ENCODE measurements around the gene USF3. TPM values are rescaled to one million over a fixed set of nuclear protein-coding genes. Genes with fewer than 3 reads are reported as not detected.

USF3 gene
- total and polyA plus RNA-seq, 2 of the 13 experiments (the other 11 are each of a cell fraction or from before 2014, with no cell fraction given), result 6.3 to 15.2 TPM

GRCh38 chr3:113744941-113745755 lies 48.7 kb upstream of the USF3 start (continued):
- TF ChIP-seq ZBTB4 (CRISPR knock-in tag; IDR thresholded peaks at IDR 0.05; ENCODE audit: borderline replicate concordance) (peak; percentile 6; the same call in 1 of the 2 replicates), SALL2 (CRISPR knock-in tag; IDR thresholded peaks at IDR 0.05) (no peak), SIN3A (IDR thresholded peaks at IDR 0.05; ENCODE audit: borderline replicate concordance, low read depth, low read length) (0 out of 2 replicates have a peak, but pooled peaks have one; percentile 50), ZNF230 (CRISPR knock-in tag; IDR thresholded peaks at IDR 0.05) (0 out of 2 replicates have a peak, but pooled peaks have one; percentile 4), IRF1 (CRISPR knock-in tag; IDR thresholded peaks at IDR 0.05; ENCODE audit: low read depth) (no peak), SALL1 (CRISPR knock-in tag; IDR thresholded peaks at IDR 0.05) (no peak), REL (CRISPR knock-in tag; conservative IDR thresholded peaks at IDR 0.05) (no peak), SATB2 (CRISPR knock-in tag; IDR thresholded peaks at IDR 0.05) (no peak), ZNF343 (CRISPR knock-in tag; IDR thresholded peaks at IDR 0.05) (no peak), ZNF510 (CRISPR knock-in tag; IDR thresholded peaks at IDR 0.05; ENCODE audit: low read depth) (0 out of 2 replicates have a peak, but pooled peaks have one; percentile 12), ZNF747 (CRISPR knock-in tag; IDR thresholded peaks at IDR 0.05; ENCODE audit: borderline replicate concordance) (0 out of 2 replicates have a peak, but pooled peaks have one; percentile 11), POGK (CRISPR knock-in tag; conservative IDR thresholded peaks at IDR 0.05) (no peak), ZNF713 (CRISPR knock-in tag; IDR thresholded peaks at IDR 0.05) (no peak), FOXP4 (CRISPR knock-in tag; IDR thresholded peaks at IDR 0.05) (0 out of 2 replicates have a peak, but pooled peaks have one; percentile 10), SOX6 (IDR thresholded peaks at IDR 0.05) (no peak), SOX6 (CRISPR knock-in tag; IDR thresholded peaks at IDR 0.05) (peak; percentile 36; the same call in 1 of the 2 replicates), ZEB1 (IDR thresholded peaks at IDR 0.05; ENCODE audit: insufficient replicate concordance, low read depth) (peak; percentile 25), MAF1 (CRISPR knock-in tag; IDR thresholded peaks at IDR 0.05; ENCODE audit: borderline replicate concordance) (0 out of 2 replicates have a peak, but pooled peaks have one; percentile 17), MNT (IDR thresholded peaks at IDR 0.05) (no peak)
